Lower leg skin (tissue), 3 donors: ENCODE data around the gene GRB10.

Experiments
- CTCF ChIP-seq, 3 donors: fragments of 450-650 bp; IDR thresholded peaks; one replicate each; pipeline ENCODE4 v1.5.1; 2016; ENCODE audit warnings: antibody characterized with exemption in 3 of 3, mild to moderate bottlenecking in 3 of 3, moderate library complexity in 2 of 3
- POLR2A ChIP-seq, 2 donors: fragments of 450-650 bp; IDR thresholded peaks; one replicate each; pipeline ENCODE4 v1.6.1; 2016 to 2017; ENCODE audit warnings: antibody characterized with exemption in 2 of 2, mild to moderate bottlenecking in 1 of 2, moderate library complexity in 1 of 2

- TF ChIP-seq CTCF (IDR thresholded peaks at IDR 0.05) (no peak), POLR2A (IDR thresholded peaks at IDR 0.05) (no peak)
Observed at GRCh38 chr7:50779427-50779826, 3.3 kb downstream of the GRB10 start.
